Sigmoid colon (tissue), 7 donors: ENCODE measurements around the gene TOGARAM1. TPM values are rescaled to one million over a fixed set of nuclear protein-coding genes. Genes with fewer than 3 reads are reported as not detected.

Experiments used
- DNase-seq: peaks from one replicate; pipeline ENCODE4 v3.0.0-alpha.2; 2019
- H3K27ac ChIP-seq, 4 donors: fragments of 200-600 bp; sonication (generic); one replicate each; pipeline ENCODE4 v1.5.1; 2016 to 2019; ENCODE audit warnings: mild to moderate bottlenecking in 1 of 4
- H3K27me3 ChIP-seq, 3 donors: fragments of 200-600 bp; sonication (generic); one replicate each; pipeline ENCODE4 v1.5.1; 2019; ENCODE audit warnings: mild to moderate bottlenecking in 1 of 3
- H3K36me3 ChIP-seq, 4 donors: fragments of 200-600 bp; sonication (generic); one replicate each; pipeline ENCODE4 v1.5.1; 2016 to 2019
- H3K4me1 ChIP-seq, 4 donors: fragments of 200-600 bp; sonication (generic); one replicate each; pipeline ENCODE4 v1.5.1; 2017 to 2019
- H3K4me3 ChIP-seq, 4 donors: fragments of 200-600 bp; sonication (generic); one replicate each; pipeline ENCODE4 v1.5.1; 2017 to 2019; ENCODE audit warnings: mild to moderate bottlenecking in 2 of 4, moderate library complexity in 1 of 4
- H3K9me3 ChIP-seq, 4 donors: fragments of 200-600 bp in 3 of 4; sonication (generic) in 3 of 4; one replicate each; pipeline versions ENCODE4 v1.5.1 to v1.6.1; 2013 to 2019
- EP300 ChIP-seq, 4 donors: sonication (generic); formaldehyde crosslinking; IDR thresholded peaks; one replicate each; pipeline ENCODE4 v1.6.1; 2017; ENCODE audit warnings: antibody characterized with exemption in 4 of 4
- POLR2A ChIP-seq, 2 donors: fragments of 450-650 bp; IDR thresholded peaks; one replicate each; pipeline ENCODE4 v1.6.1; 2016; ENCODE audit warnings: antibody characterized with exemption in 2 of 2, mild to moderate bottlenecking in 2 of 2, moderate library complexity in 2 of 2
- POLR2AphosphoS5 ChIP-seq, 4 donors: sonication (generic); formaldehyde crosslinking; IDR thresholded peaks; one replicate each; pipeline ENCODE4 v1.6.1; 2017; ENCODE audit warnings: antibody characterized with exemption in 4 of 4
- WGBS, 2 donors: extraction: QIAGEN DNeasy Blood & Tissue Kit; methylation state at CpG; one replicate each; pipeline ENCODE4 v1.1.7; 2013; 5-methylcytosine and 5-hydroxymethylcytosine counted together
- intact Hi-C: fragments of 100-400 bp; cut with DNase I; formaldehyde crosslinking; loops from one replicate; pipeline ENCODE4 v1.15.1; 2023
- polyA plus RNA-seq, 3 donors: library from polyadenylated mRNA; stranded (reverse); fragments of 200-250 nt; gene quantifications; one replicate each; pipeline ENCODE4 v1.2.3, GENCODE V29; 2013
- small RNA-seq, 3 donors: library from RNA; depleted of rRNA; stranded (forward); fragments of <200 nt; gene quantifications; one replicate each; pipeline ENCODE3, GENCODE V24; 2016
- total RNA-seq, 4 donors: library from RNA; depleted of rRNA; stranded (reverse); fragments of >200 nt; gene quantifications; one replicate each; pipeline ENCODE4 v1.1.0, GENCODE V29; 2016
- TF ChIP-seq, protein P1 (sequence below), 4 experiments: fragments of 450-650 bp in 3 of 4; fragments of 200-600 bp in 1 of 4; IDR thresholded peaks; one replicate each; pipeline ENCODE4 v1.5.1; 2016 to 2019; ENCODE audit warnings: antibody characterized with exemption in 4 of 4, mild to moderate bottlenecking in 3 of 4, moderate library complexity in 2 of 4
- donor health status: healthy with polysubstance abuse.
- donor health status: Bipolar disorder and iron deficiency.
- donor health status: healthy.

TOGARAM1 gene
- total and polyA plus RNA-seq, 7 donors = 2.8 to 27.1 (median 14.3) TPM

DNA sequence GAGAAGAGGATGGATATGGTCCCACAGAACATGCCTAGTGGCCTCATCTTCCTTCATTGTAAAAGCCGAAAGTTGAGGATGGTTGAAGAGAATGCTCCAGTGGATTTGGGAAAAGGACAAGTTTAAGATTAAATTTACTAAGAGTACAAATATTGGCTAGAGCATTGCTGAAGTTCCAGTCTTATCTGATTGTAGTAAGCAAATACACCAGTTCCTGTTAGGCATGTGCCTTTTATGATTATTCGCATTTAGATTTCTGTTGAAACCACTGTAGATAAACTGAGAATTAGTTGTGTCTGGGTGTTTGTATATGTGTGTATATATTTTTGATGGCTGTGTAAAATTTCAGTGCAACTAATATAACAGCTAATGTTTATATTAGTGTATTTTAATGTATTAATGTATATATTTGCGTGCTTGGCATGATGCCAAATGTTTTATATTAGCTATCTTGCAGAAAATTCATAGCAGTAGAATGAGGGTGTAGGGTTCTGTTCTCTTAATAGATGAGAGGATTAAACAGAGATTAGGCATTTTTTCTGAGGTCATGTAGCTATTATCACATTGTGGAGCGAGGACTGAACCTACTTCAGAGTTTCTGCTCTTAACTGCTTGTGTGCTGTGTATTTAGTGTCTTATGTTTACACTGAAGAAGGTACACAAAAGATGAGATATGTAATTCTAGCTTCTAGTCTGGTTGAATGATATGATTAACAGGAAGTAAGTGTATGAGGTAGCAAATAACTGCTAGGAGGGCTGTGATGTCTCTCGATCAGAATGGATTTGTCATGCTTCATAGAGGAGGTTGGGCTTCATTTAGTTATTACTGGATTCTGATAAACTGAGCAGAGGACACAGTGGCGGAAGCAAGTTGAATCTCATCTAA lies 151.1 kb downstream of the TOGARAM1 start:
- H3K4me1 ChIP-seq = no peaks in the 10 kb centered on the region
- TF ChIP-seq POLR2A (IDR thresholded peaks at IDR 0.05) (no peak), POLR2AphosphoS5 (IDR thresholded peaks at IDR 0.05) (peak in 1 of 4 donors; percentile 6)
- H3K36me3 ChIP-seq = peaks cover 23 to 99% (median 39%) of the 10 kb centered on the region in 4 donors
- intact Hi-C loops = no loop called here
- no peak overlapping the region for H3K27ac ChIP-seq
- H3K27me3 ChIP-seq = no peaks in the 10 kb centered on the region
- DNase-seq = no peak
- H3K4me3 ChIP-seq = no peak overlapping the region
- no peaks in the 10 kb centered on the region for H3K9me3 ChIP-seq
- 71 to 86% methylated on average over 6 of the region's 6 CpGs for WGBS, 2 donors

DNA sequence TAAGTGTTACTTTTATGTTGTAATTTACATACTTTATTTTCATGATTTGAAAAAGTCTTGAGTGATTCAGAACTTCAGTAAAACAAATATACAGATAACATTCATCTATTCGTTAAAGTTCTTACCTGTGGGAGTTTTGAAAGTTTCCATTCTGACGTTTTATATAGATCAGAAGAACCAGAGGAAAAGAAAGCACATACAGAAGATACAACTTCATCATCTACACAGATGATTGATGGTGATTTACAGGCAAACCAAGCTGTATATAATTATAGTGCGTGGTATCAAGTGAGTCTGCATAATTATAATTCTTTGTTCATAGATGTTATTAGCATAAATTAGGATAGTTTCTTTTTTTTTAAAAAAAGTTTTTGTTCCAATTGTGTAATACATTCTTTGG lies 152.3 kb downstream of the TOGARAM1 start:
- intact Hi-C loops = no loop called here
- 67 to 75% methylated on average over 3 of the region's 3 CpGs for WGBS, 2 donors
- TF ChIP-seq POLR2A (IDR thresholded peaks at IDR 0.05) (no peak), POLR2AphosphoS5 (IDR thresholded peaks at IDR 0.05) (no peak), EP300 (IDR thresholded peaks at IDR 0.05) (no peak)
- Histone ChIP-seq H3K9me3 (no peaks in the 10 kb centered on the region), H3K36me3 (peaks cover 23 to 99% (median 39%) of the 10 kb centered on the region in 4 donors), H3K27me3 (no peaks in the 10 kb centered on the region), H3K27ac (no peak overlapping the region), H3K4me3 (no peak overlapping the region), H3K4me1 (no peaks in the 10 kb centered on the region)
- DNase-seq = no peak

DNA sequence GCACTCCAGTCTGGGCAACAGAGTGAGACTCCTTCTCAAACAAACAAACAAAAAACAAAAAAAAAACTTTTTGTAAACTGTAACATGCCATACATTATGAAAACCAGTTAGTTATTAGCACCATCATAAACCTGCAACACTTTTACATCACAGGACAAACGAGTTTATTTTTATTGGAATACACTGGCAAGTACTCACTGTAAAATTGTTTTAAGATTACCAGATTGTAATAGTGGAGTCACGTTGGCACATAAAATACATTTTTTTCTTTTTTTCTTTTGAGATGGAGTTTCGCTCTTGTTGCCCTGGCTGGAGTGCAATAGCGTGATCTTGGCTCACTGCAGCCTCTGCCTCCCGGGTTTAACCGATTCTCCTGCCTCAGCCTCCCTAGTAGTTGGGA lies 156.6 kb downstream of the TOGARAM1 start:
- no peak for DNase-seq
- no peaks in the 10 kb centered on the region for H3K4me1 ChIP-seq
- no peaks in the 10 kb centered on the region for H3K27me3 ChIP-seq
- H3K27ac ChIP-seq = no peak overlapping the region
- TF ChIP-seq, protein P1, sequence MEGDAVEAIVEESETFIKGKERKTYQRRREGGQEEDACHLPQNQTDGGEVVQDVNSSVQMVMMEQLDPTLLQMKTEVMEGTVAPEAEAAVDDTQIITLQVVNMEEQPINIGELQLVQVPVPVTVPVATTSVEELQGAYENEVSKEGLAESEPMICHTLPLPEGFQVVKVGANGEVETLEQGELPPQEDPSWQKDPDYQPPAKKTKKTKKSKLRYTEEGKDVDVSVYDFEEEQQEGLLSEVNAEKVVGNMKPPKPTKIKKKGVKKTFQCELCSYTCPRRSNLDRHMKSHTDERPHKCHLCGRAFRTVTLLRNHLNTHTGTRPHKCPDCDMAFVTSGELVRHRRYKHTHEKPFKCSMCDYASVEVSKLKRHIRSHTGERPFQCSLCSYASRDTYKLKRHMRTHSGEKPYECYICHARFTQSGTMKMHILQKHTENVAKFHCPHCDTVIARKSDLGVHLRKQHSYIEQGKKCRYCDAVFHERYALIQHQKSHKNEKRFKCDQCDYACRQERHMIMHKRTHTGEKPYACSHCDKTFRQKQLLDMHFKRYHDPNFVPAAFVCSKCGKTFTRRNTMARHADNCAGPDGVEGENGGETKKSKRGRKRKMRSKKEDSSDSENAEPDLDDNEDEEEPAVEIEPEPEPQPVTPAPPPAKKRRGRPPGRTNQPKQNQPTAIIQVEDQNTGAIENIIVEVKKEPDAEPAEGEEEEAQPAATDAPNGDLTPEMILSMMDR (IDR thresholded peaks at IDR 0.05) = no peak
- TF ChIP-seq POLR2AphosphoS5 (IDR thresholded peaks at IDR 0.05) = no peak
- no peak for TF ChIP-seq EP300 (IDR thresholded peaks at IDR 0.05)
- TF ChIP-seq POLR2A (IDR thresholded peaks at IDR 0.05) = no peak
- peaks cover 28 to 100% (median 41%) of the 10 kb centered on the region in 4 donors for H3K36me3 ChIP-seq
- H3K4me3 ChIP-seq = no peak overlapping the region
- 78 to 92% methylated on average over 6 of the region's 6 CpGs for WGBS, 2 donors
- intact Hi-C loops = no loop called here
- H3K9me3 ChIP-seq = no peaks in the 10 kb centered on the region

DNA sequence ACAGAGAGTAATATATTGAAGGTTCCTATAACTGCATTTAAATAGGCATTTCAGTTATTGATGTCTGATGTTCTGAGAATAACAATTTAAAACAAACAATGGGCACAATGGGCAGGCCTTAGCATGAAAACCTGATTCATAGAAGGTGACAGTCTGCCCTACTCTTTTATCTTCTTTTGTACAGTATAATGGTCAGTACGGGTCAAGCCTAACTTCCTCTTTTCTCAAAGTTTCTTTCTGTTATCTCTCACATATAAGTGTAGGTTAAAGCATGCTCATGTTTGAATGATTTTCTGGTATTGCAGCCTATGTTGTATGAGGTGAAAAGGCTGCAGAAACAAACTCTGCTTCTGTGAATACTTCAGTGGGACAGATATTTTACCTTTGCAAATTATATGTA lies 158.1 kb downstream of the TOGARAM1 start:
- H3K27ac ChIP-seq = no peak overlapping the region
- DNase-seq = no peak
- no peak overlapping the region for H3K4me3 ChIP-seq
- H3K4me1 ChIP-seq = no peaks in the 10 kb centered on the region
- TF ChIP-seq POLR2AphosphoS5 (IDR thresholded peaks at IDR 0.05) (no peak), EP300 (IDR thresholded peaks at IDR 0.05) (no peak), POLR2A (IDR thresholded peaks at IDR 0.05) (no peak)
- TF ChIP-seq, protein P1 (IDR thresholded peaks at IDR 0.05) = no peak
- intact Hi-C loops = no loop called here
- H3K36me3 ChIP-seq = peaks cover 17 to 98% (median 41%) of the 10 kb centered on the region in 4 donors
- no peaks in the 10 kb centered on the region for H3K27me3 ChIP-seq
- 58 to 90% methylated on average over 1 of the region's 1 CpG for WGBS, 2 donors
- no peaks in the 10 kb centered on the region for H3K9me3 ChIP-seq

DNA sequence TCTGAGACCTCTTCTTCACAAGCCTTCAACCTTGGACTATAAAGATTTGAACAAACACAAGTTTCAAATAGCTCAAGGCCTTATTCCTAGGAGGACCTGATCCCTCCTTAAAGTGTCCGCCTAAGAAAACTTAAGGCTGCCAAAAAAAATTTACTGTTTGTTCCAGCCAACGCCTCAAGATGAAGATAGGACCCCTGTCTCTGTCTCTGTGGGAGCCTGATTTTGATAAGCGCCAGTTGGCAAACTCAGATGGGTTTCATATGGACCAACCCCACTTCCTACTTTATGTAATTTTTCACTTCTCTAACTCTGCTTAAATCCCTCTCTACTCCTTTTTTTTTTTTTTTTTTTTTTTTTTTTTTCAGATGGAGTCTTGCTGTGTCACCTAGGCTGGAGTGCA lies 161.3 kb downstream of the TOGARAM1 start:
- no peak for TF ChIP-seq POLR2A (IDR thresholded peaks at IDR 0.05)
- no peak for TF ChIP-seq POLR2AphosphoS5 (IDR thresholded peaks at IDR 0.05)
- no peak for TF ChIP-seq EP300 (IDR thresholded peaks at IDR 0.05)
- TF ChIP-seq, protein P1 (IDR thresholded peaks at IDR 0.05) = no peak

More for the DNA sequence above, 161.3 kb downstream of the TOGARAM1 start:
- Histone ChIP-seq H3K27ac (no peak overlapping the region), H3K36me3 (peaks cover 9 to 95% (median 37%) of the 10 kb centered on the region in 4 donors), H3K27me3 (no peaks in the 10 kb centered on the region), H3K9me3 (no peaks in the 10 kb centered on the region), H3K4me3 (no peak overlapping the region), H3K4me1 (no peaks in the 10 kb centered on the region)
- 96 to 98% methylated on average over 3 of the region's 3 CpGs for WGBS, 2 donors
- no peak for DNase-seq
- intact Hi-C loops = no loop called here

Small RNAs within 50 kb of the gene (small RNA-seq; reads per million reads assigned to genes)
- gene RF00151 (0 to 0.11 (median 0) reads per million in 3 donors), gene SNORD127 (9,069 to 18,291 (median 14,871) reads per million in 3 donors)

Other genes with a start within 250 kb of the TOGARAM1 start
- 10 to 100 TPM in 2 of 4 donors, 1 to 10 TPM in 2; 9.0 to 16.5 (median 11.3) TPM for gene KLHL28, start 243 bp upstream of the TOGARAM1 start, total RNA-seq
- 1 to 10 TPM; 3.0 to 4.0 (median 3.9) TPM for gene KLHL28, start 243 bp upstream of the TOGARAM1 start, polyA plus RNA-seq
- 10 to 100 TPM; 23.2 to 41.0 (median 30.0) TPM for gene PRPF39, start 121.9 kb downstream of the TOGARAM1 start, total RNA-seq
- 10 to 100 TPM in 1 of 3 donors, 1 to 10 TPM in 2; 5.5 to 12.6 (median 8.4) TPM for gene PRPF39, start 121.9 kb downstream of the TOGARAM1 start, polyA plus RNA-seq
- gene FKBP3, start 172.3 kb downstream of the TOGARAM1 start, total RNA-seq = 10 to 100 TPM; 32.6 to 68.0 (median 56.8) TPM
- gene FKBP3, start 172.3 kb downstream of the TOGARAM1 start, polyA plus RNA-seq = 100 to 1,000 TPM in 1 of 3 donors, 10 to 100 TPM in 2; 71.5 to 113 (median 78.1) TPM
- gene FANCM, start 173.7 kb downstream of the TOGARAM1 start, total RNA-seq = 1 to 10 TPM; 2.8 to 6.8 (median 4.3) TPM
- gene FANCM, start 173.7 kb downstream of the TOGARAM1 start, polyA plus RNA-seq = 1 to 10 TPM in 2 of 3 donors, under 1 TPM in 1; 0.46 to 2.5 (median 2.4) TPM